BLaER1 (cell line): Measurements from ENCODE around the gene MLF2.
"Not testable (repeated sequence)": the region's sequence is repeated elsewhere in the genome, so short reads cannot be mapped to it uniquely, and the experiment has no call there.

ENCODE experiments used
- H3K27ac ChIP-seq: shearing (Covaris generic); formaldehyde crosslinking; 2 replicates; pipeline ENCODE4 v1.8.1; 2022
- H3K27me3 ChIP-seq: shearing (Covaris generic); formaldehyde crosslinking; 2 replicates; pipeline ENCODE4 v1.8.1; 2022
- H3K36me3 ChIP-seq: shearing (Covaris generic); formaldehyde crosslinking; 2 replicates; pipeline ENCODE4 v1.8.1; 2022
- H3K4me1 ChIP-seq: shearing (Covaris generic); formaldehyde crosslinking; 2 replicates; pipeline ENCODE4 v1.8.1; 2022
- H3K4me2 ChIP-seq: shearing (Covaris generic); formaldehyde crosslinking; 2 replicates; pipeline ENCODE4 v1.8.1; 2022
- H3K4me3 ChIP-seq: shearing (Covaris generic); formaldehyde crosslinking; 2 replicates; pipeline ENCODE4 v1.8.1; 2022
- H3K9ac ChIP-seq: shearing (Covaris generic); formaldehyde crosslinking; 2 replicates; pipeline ENCODE4 v1.8.1; 2022
- H3K9me3 ChIP-seq: shearing (Covaris generic); formaldehyde crosslinking; 2 replicates; pipeline ENCODE4 v1.8.1; 2022
- H4K20me1 ChIP-seq: shearing (Covaris generic); formaldehyde crosslinking; 2 replicates; pipeline ENCODE4 v1.8.1; 2022
- Cebpa-rat ChIP-seq: shearing (Covaris generic); IDR thresholded peaks from 2 replicates; pipeline ENCODE4 v1.8.1; 2022

MLF2 gene

DNA sequence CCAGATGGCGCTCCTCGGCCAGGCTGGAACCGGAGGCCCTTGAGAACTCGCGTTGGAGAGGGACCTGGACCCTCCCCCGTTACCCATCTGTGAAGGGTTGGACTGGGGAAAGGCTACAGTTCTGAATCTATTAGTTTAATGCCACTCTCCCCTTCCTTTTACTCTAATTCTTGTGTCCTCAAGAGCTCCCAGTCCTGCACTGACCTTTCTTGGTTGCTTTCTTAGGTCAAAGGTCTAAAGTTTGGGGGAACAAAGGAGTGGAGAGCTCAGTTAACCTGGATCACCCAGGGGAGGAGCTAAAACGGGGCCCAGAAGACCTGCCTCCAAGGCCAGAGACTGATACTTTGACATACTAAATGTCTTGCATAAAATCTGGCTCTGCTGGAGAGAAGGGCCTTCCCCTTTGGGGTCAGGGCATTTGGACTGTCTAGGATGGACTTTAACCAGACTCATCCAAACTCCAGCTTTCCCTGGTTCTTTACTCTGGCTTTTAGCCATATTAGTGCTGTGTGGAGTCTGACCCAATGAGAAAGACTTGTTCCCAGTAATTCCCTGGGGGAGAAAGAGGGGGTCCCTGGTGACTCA lies 923 bp upstream of the MLF2 start:
- H3K9ac ChIP-seq: peak overlapping the region; percentile 95
- peak overlapping the region; percentile 89 for H3K4me2 ChIP-seq
- H3K4me3 ChIP-seq: peak overlapping the region; percentile 92
- H3K4me1 ChIP-seq: peaks cover 44% of the 10 kb centered on the region
- H3K9me3 ChIP-seq: no peaks in the 10 kb centered on the region
- H3K27me3 ChIP-seq: no peaks in the 10 kb centered on the region
- H3K27ac ChIP-seq: no peak overlapping the region
- TF ChIP-seq Cebpa-rat: no peak
- peaks cover 32% of the 10 kb centered on the region for H3K36me3 ChIP-seq
- peaks cover 25% of the 10 kb centered on the region; the same call in 1 of the 2 replicates for H4K20me1 ChIP-seq

DNA sequence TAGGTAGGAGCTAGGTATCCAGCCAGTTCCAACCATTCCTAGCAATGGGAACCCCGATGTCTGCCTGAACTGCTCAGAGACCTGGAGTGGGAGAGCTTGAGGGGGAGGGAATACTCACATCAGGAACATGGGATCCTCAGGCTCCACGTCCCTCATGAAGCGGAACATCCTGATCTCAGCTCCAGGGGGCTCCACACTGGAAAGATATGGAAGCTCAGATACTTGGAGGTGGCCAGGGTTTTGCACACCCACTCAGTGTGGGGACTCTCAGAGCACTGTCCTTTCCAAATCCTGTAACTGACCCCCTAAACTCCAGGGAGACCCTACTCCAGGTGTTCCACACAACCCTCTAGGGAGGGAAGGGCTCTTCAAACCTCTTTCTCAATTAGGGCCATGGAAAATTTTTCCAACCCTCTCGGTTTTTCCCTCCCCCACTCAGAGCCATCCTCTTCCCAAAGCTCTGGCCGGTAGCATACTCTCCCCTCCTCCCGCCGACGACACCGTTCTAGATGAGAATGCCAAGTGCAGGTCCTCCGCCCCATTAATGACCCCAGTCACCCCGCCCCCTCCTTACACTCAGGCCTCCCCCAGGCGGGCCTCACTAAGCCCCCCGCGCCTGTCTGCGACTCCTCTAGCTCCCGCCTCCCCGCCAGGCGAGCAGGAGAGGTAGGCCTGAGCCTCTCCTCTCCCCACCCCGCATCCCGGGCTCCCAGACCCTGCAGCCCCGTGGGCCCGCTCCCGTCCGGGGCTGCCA lies 597 bp downstream of the MLF2 start:
- peaks cover 37% of the 10 kb centered on the region for H3K4me1 ChIP-seq
- peak overlapping the region; percentile 92 for H3K27ac ChIP-seq
- H3K4me2 ChIP-seq: peak overlapping the region; percentile 89
- peaks cover 48% of the 10 kb centered on the region for H3K36me3 ChIP-seq
- H4K20me1 ChIP-seq: peaks cover 28% of the 10 kb centered on the region; the same call in 1 of the 2 replicates
- no peak for TF ChIP-seq Cebpa-rat
- H3K9ac ChIP-seq: peak overlapping the region; percentile 95
- H3K9me3 ChIP-seq: no peaks in the 10 kb centered on the region
- H3K4me3 ChIP-seq: peak overlapping the region; percentile 92
- H3K27me3 ChIP-seq: no peaks in the 10 kb centered on the region

DNA sequence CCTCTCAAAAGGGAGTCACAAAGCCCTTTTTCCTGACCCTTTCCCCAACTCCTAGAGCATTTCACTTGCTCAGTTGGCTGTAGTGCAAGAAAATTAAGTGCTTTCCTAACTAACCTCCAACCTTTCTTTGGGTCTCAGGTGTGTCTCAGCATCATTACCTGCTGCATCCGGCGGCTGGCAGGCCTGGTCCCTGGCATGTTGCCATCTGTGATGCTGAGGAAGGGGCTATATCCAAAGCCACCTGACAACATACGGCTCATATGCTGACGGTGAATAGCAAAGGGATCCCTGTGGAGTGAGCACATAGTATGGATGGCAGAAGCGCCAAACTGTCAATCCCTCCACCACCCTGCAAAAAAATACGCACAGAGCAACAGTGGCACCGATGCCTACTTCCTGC lies 1.2 kb downstream of the MLF2 start:
- H3K9ac ChIP-seq: peak overlapping the region; percentile 95

DNA sequence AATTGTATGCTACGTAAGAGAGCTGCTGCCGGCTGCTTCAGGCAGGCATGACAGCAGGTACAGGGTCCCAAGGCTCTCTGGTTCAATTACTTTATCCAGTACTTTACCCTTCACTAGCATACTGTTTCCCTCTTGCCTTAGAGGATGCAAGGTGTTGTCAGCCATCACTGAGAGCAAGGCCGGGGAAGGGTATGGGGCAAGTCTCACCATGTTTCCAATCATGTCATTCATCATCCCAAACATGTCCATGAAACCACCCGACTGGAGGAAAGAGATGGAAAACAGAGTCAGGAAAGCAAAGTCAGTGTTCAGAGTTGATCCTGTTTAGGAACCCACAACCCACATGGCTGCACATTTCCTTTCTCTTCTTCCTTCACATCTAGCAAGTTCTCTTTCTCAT lies 2.4 kb downstream of the MLF2 start:
- Histone ChIP-seq H3K4me3 (no peak overlapping the region), H4K20me1 (peaks cover 32% of the 10 kb centered on the region; the same call in 1 of the 2 replicates), H3K36me3 (peaks cover 64% of the 10 kb centered on the region), H3K4me1 (peaks cover 39% of the 10 kb centered on the region), H3K9ac (no peak overlapping the region), H3K27ac (no peak overlapping the region), H3K9me3 (no peaks in the 10 kb centered on the region), H3K4me2 (no peak overlapping the region), H3K27me3 (no peaks in the 10 kb centered on the region)
- TF ChIP-seq Cebpa-rat: no peak

More for the DNA sequence above, 1.2 kb downstream of the MLF2 start:
- H3K4me3 ChIP-seq: peak overlapping the region; percentile 92
- 0 out of 2 replicates have a peak overlapping the region, but pooled peaks have one; percentile 92 for H3K27ac ChIP-seq
- no peaks in the 10 kb centered on the region for H3K27me3 ChIP-seq
- TF ChIP-seq Cebpa-rat: no peak
- H3K4me2 ChIP-seq: peak overlapping the region; percentile 89
- H3K4me1 ChIP-seq: peaks cover 31% of the 10 kb centered on the region
- H4K20me1 ChIP-seq: peaks cover 32% of the 10 kb centered on the region; the same call in 1 of the 2 replicates
- H3K36me3 ChIP-seq: peaks cover 53% of the 10 kb centered on the region
- no peaks in the 10 kb centered on the region for H3K9me3 ChIP-seq

DNA sequence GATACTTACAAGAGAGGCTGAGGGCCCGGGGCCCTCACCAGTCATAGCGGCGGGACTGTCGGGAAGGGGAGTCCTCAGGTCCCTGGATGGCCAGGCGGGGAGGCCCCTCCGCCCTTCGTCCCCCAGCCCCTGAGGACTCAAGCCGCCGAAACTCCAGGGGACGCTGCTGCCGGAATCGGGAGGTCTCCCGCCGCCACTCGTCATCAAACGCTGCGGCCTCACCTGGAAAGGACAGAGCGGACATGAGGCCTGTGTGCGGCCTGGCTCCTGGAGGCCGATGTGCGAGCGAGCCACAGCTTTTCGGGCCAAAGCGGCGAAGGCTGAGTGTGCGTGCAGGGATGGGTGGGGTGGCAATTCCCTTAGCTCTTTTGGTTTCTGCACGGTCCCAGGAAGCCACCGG lies 4.2 kb downstream of the MLF2 start:
- Histone ChIP-seq H4K20me1 (peaks cover 32% of the 10 kb centered on the region; the same call in 1 of the 2 replicates), H3K27me3 (no peaks in the 10 kb centered on the region), H3K4me2 (no peak overlapping the region), H3K36me3 (peaks cover 64% of the 10 kb centered on the region), H3K9me3 (no peaks in the 10 kb centered on the region), H3K9ac (no peak overlapping the region), H3K27ac (no peak overlapping the region), H3K4me1 (peaks cover 35% of the 10 kb centered on the region), H3K4me3 (no peak overlapping the region)
- TF ChIP-seq Cebpa-rat: no peak

DNA sequence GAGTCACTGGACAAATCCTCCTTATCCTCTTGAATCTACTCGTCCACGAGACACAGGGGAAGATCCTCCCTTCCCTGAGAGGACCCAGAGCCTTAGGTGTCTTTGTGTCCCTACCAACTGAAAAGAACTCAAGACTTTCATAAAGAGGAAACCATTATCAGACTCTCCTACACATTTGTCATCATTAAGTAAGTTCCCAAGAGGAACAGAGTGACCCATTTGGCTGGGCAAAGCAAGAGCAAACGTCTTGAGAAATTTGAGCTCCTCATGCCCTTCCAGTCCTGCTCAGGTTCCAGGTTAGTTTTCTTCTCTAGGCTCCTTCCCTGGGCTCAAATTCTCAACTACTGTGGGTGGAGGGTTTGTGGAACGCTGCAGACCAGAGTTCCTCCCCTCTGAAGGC lies 5.7 kb downstream of the MLF2 start:
- Histone ChIP-seq H3K9ac (no peak overlapping the region), H3K27ac (no peak overlapping the region), H3K4me1 (peaks cover 31% of the 10 kb centered on the region), H3K4me3 (no peak overlapping the region), H3K9me3 (no peaks in the 10 kb centered on the region), H3K27me3 (no peaks in the 10 kb centered on the region), H3K36me3 (peaks cover 64% of the 10 kb centered on the region), H3K4me2 (no peak overlapping the region), H4K20me1 (peaks cover 29% of the 10 kb centered on the region; the same call in 1 of the 2 replicates)
- no peak for TF ChIP-seq Cebpa-rat

DNA sequence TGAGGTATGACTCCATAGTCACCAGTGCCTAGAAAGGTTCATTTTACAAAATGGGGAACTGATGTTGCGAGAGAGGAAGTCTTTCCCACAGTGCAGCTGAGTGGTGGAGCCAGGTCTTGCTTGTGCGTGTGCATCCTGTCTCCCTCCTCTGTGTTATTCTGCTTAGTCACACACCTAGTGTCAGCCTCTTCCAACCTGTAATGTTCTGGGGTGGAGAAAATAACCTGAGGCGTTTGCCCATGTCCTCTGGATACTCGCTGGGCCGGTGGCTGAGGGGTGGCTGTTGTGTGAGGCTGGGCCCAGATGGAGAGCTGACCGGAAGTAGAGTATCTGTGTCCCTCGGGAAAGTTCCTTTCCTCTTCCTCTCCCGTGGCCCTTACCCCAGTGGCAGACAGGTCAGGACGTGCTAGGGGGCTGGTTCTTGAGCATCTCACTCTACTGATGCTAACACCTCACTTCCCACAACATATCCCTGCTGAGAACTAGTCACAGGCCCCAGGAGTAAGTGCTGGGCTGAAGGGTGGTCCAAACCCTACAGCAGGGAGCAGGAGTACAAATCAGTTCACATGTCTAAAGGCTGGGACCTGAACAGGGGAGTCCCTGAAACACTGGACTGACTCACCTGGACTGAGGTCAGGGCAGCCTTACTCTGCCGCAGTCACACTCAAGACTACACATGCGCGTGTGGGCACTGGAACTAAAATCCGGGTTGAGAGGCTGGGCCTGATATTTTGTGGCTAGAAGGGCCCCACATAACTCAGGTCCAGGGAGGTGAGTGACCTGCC lies 7.0 kb downstream of the MLF2 start:
- H3K4me1 ChIP-seq: peaks cover 22% of the 10 kb centered on the region
- no peaks in the 10 kb centered on the region for H3K27me3 ChIP-seq
- H3K27ac ChIP-seq: no peak overlapping the region
- no peak overlapping the region for H3K4me3 ChIP-seq
- H4K20me1 ChIP-seq: peaks cover 19% of the 10 kb centered on the region; the same call in 1 of the 2 replicates
- TF ChIP-seq Cebpa-rat: no peak
- H3K9me3 ChIP-seq: no peaks in the 10 kb centered on the region
- H3K36me3 ChIP-seq: peaks cover 52% of the 10 kb centered on the region
- H3K4me2 ChIP-seq: peak overlapping the region; percentile 55
- H3K9ac ChIP-seq: no peak overlapping the region

DNA sequence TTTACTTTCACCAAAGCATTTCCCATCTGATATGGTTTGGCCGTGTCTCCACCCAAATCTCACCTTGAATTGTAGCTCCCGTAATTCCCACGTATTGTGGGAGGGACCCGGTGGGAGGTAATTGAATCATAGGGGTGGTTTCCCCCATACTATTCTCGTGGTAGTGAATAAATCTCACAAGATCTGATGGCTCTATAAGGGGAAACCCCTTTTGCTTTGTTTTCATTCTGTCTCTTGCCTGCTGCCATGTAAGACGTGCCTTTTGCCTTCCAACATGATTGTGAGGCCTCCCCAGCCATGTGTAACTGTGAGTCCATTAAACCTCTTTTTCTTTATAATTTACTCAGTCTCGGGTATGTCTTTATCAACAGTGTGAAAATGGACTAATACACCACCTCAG lies 9.6 kb downstream of the MLF2 start:
- H3K27me3 ChIP-seq, H3K9me3 ChIP-seq, H3K4me3 ChIP-seq, H3K9ac ChIP-seq, H3K27ac ChIP-seq, H3K4me2 ChIP-seq, H4K20me1 ChIP-seq: not testable (repeated sequence)
- Histone ChIP-seq H3K4me1 (peaks cover 20% of the 10 kb centered on the region), H3K36me3 (peaks cover 25% of the 10 kb centered on the region)

DNA sequence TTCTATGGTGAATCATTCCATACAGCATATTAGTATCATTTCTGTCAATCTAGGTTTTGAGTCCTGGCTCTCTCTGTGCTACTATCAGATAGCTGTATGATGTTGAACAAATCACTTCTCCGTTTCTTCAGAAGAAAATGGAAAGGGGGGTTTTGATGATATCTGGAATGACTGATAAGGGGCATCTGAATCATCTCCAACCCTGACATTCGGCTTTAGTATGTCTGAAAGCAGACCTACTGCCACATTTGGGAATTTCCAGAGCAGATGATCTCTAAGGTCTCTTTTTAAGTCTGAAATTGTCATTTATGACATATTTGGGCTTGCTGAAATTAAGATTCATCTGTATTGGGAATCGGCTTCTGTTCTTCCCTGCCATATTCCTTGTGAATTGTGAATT lies 10.1 kb downstream of the MLF2 start:
- Histone ChIP-seq H3K4me2 (no peak overlapping the region), H3K4me3 (no peak overlapping the region), H3K9me3 (no peaks in the 10 kb centered on the region), H3K4me1 (peaks cover 20% of the 10 kb centered on the region), H3K36me3 (peaks cover 21% of the 10 kb centered on the region), H4K20me1 (peaks cover 8% of the 10 kb centered on the region; the same call in 1 of the 2 replicates), H3K27ac (no peak overlapping the region), H3K27me3 (no peaks in the 10 kb centered on the region), H3K9ac (no peak overlapping the region)
- no peak for TF ChIP-seq Cebpa-rat

DNA sequence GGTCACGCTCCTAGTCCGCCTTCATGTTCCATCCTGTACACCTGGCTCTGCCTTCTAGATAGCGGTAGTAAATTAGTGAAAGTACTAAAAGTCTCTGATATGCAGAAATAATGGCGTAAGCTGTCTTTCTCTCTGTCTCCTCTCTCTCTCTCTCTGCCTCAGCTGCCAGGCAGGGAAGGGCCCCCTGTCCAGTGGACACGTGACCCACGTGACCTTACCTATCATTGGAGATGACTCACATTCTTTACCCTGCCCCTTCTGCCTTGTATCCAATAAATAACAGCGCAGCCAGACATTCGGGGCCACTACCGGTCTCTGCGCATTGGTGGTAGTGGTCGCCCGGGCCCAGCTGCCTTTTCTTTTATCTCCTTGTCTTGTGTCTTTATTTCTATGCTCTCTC lies 10.9 kb downstream of the MLF2 start:
- Histone ChIP-seq H3K36me3 (peaks cover 13% of the 10 kb centered on the region), H3K4me1 (peaks cover 20% of the 10 kb centered on the region)
- not testable (repeated sequence) for H3K27me3 ChIP-seq, H3K9ac ChIP-seq, H3K9me3 ChIP-seq, H3K27ac ChIP-seq, H3K4me3 ChIP-seq, H4K20me1 ChIP-seq, H3K4me2 ChIP-seq
